GM03348 (cell line): ENCODE results near the gene CD8A.
"Not testable (repeated sequence)": the region's sequence is repeated elsewhere in the genome, so short reads cannot be mapped to it uniquely, and the experiment has no call there.

ENCODE experiments used
- DNase-seq: peaks from one replicate; pipeline ENCODE4 v3.0.0; 2012; ENCODE audit warnings: low spot score

The CD8A gene

DNA sequence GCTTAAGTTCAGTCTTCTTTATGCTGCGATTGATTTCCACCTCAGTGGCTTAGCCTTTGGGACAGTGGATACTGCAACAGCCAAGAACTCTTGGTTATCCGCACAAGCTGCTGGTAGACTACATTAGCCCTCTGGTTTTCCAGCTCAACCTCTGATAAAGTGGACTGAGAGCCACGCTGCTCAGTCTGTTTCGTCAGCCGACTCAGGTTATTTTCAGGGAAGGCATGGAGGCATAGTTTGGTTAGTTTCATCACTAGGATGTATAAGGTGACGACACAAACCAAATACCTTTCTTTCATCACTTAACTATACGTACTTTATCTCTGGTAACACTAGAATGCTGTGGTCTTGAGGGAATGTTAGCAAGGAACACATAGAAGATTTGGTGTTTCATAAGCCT, 14.2 kb downstream of the CD8A start:
- DNase-seq, result no peak

DNA sequence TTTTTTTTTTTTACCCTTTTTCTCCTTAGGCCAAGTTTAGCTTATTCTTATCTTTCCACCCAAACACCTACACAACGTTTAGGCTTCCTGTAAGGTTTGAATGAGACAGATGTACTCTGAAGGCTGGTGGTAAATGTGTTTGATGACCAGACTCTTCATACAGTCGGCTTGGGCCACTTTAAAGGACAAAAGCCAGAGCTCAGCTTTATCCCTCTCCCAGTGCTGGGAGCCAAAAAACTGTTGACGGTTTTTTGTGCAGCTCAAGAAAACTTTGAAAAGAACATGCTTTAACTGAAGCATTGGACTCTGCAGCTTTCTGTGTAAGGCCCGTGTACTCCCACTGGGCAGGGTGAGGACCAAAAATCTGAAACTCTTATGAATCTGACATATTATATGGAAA, 15.4 kb downstream of the CD8A start:
- no peak for DNase-seq

DNA sequence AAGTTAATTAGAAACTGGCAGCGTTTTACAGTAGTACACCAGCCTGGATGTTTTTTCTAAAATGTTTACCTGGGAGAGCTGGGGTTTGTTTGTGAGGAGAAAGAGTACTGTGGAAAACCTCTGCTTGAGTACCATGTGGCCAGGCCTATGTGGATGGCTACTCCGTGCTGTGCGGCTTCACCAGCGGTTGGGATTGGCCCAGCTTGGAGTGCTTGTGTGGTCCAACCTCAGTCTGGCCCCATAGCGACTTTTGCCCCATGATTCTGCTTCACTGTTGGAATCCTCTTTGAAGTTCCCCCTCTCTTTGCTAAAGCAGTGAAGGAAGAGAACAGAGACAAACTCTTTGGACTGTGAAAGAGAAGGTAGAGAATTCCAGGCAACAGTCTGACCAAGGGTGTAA, 15.9 kb downstream of the CD8A start:
- DNase-seq, result no peak

DNA sequence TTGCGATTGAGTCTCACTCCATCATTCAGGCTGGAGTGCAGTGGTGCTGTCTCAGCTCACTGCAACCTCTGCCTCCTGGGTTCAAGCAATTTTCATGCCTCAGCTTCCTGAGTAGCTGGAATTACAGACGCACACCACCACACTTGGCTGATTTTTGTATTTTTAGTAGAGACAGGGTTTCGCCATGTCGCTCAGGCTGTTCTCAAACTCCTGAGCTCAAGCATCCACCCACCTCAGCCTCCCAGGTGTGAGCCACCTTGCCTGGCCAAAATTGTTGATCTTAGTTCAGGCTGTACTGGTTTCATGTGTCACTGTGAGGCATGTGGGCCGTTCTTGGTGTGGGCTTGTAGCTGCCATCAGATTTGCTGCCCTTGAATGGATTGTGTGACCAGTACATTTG, 18.1 kb downstream of the CD8A start:
- DNase-seq, result no peak

DNA sequence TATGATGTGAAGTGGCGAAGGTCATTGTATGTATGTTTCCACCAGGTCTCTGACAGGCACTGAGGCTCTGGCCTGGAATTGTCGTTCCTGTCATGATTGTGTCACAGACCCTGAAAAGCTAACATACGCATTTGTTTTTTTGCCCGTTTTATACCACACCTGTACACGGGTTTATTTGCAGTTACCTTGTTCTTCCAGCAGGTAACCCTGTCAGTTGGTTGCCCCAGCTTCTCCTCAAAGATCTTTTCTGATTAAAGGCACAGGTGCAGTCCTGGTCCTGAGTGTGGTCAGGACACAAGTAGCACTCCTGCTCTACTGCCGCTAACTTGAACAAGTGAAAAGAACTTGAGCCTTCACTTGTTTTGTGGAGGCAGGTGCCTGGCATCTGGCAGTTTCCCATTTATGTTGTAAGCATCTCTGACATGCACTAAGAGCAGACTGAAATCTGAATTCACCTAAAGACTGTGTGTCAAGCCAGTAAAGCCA, 19.9 kb downstream of the CD8A start:
- DNase-seq, result no peak

DNA sequence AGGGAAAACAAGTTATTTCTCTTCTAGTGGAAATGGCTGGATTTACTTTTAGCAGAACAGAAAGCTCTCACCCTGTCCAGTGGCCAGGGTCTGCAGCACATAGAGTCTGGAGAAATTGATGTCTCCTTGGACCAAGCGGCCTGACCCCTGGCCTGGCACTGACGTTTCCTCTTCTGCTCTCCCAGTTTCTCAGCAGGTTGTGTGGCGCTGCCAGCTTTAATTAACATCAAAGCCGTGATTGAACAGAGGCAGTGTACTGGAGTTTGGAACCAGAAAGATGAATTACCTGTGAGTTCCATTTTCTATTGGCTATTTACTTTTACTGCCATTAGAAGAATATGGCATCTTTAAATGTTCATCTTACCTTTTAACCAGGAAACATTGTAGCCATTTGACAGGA, 20.9 kb downstream of the CD8A start:
- DNase-seq, result no peak

DNA sequence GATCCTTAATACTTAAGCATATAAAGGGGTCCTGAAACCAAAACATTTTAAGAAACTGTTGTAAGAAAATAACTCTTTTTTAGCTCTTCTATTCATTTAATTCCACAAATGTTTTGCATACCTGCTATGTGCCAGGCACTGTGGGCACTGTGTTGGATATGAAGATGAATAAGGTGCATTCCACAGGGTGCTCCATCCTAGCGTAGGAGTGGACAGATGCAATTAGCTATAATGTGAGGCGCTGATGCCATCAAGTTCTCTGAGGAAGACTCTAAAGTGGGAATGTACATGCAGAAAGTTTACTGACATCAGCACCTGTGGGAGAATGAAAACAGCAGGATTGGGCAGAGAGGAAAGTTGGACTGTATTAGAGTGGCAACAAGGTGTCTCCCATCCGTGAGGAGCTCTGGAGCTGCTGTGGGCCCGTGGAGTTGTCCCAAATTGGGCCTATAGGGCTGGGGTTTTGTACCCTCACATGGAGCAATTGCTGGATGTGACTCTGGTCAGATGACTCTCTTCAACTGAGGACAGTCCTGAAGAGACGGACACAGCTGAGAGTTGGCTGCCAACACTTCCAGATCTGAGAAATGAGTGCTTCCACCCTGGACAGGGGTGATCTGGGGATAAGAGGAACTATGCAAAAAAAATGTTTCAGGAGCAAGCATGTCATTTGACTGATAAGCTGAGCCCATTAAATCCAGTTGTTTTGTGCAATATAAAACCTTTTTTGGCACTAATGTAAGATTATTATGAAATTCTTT, 22.3 kb downstream of the CD8A start:
- DNase-seq, result no peak

DNA sequence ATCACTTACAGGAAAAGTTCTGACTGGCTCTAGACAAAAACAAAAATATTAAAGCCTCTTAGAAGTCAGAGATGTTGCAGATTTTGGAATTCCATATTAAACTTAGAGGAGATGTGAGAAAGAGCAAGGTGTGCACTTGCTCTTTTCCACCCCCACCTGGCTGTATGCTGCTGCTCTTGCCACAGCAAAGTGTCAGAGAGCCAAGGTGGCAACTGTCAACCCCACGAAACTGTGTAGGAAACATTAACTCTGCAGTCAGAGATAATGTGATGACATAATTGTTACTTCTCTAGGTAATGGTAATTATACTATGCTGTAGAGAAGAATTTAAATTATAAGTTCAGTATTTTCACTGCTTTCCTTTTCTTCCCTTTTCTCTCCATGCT, 25.4 kb downstream of the CD8A start:
- DNase-seq, result no peak

DNA sequence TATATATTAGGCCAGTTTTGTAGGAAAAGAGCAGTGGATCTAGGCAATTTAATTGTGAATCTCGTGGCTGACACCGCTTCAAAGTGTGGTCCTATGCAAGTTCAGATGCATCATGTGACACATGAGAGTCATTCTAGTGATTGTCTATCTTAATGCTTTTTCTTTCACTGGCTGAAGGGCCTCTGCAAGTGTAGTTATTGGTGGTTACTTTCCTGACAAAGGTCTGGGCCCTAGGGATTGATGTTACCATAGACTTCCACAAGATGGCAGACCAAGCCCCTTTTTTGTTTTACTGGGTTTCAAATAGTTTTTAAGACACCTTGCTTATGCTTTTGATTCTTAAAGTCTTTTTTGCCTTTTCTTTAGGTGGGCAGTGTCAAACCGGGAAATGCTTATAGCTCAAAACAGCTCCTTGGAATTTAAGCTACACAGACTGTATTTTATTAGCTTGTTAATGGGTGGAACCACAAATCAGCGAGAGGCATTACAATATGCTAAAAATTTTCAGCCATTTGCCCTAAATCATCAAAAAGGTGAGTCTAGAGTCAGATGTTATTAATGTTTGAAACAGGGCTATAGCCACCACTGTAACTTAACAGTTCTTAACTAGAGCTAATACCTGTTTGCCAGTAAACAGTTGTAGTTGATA, 25.9 kb downstream of the CD8A start:
- DNase-seq, result peak; percentile 72

DNA sequence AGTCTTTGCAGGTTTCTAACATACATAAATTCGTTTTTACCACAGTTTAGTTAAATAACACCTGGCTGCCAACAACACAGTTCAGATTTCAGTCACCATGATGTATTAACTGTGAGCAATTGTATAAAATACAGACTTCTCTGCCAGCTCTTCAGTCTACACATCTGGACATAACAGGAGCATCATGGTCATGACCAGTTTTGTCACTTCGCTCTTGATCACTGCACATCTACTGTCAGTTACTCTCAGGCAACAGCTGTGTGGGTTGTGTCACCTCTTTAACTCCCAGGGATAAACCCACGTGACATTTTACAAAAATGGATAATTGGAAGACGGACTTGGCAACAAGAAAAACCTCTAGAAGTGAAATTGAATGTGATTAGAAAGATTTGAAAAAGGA, 30.3 kb downstream of the CD8A start:
- no peak for DNase-seq

DNA sequence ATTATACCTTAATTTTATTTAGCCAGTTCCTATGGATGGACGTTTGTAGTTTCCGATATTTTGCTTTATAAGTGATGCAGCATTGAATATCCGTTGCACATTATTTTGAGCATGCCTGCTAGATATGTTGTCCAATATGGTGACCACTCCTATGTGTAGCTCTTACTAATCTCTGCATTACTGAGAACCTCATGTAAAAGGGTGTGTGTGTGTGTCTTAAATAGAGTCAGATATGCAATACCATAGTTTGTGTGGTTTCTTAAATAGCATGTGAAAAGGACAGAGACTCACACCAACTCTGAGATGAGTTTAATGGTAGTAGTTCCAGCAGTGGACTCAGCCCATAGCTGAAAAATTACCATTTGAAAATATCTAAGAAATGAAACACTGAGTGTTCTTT, 32.3 kb downstream of the CD8A start:
- DNase-seq, result no peak

DNA sequence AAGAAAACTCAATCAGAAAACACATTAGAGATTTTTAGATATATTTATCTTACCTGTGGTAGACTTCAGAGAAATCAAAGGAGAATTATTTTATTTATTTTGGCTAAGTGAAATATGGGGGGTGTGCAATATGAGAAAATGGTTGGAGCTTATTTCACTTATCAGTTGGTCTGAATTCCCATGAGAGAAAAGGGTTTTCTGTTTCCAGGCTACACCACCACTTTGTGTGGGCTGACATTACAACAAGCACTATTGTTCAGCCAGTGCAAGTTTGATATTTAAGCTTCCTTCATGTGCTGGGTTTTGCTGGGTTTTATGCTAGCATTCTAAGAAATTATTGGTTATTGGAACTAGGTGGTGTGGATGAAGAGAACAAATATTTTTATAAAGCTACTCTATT, 37.1 kb downstream of the CD8A start:
- DNase-seq, result no peak

DNA sequence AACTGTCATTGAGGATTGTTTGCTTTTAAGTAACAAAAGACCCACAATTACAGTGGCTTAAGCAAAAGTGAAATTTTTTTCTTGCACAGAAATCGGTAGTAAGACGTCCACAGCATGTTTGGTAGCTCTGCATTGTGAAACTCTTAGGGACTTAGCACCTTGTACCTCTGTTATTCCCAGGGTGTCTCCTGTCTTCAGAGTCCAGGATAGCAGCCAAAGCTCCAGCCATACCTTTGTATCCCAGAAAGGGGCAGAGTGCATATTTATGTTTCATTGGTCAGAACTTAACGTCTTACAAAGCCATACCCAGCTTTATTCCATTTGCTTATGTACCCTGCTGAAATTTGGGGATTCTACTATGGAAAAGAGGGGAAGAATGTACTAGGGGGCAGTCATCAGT, 37.8 kb downstream of the CD8A start:
- DNase-seq, result no peak

DNA sequence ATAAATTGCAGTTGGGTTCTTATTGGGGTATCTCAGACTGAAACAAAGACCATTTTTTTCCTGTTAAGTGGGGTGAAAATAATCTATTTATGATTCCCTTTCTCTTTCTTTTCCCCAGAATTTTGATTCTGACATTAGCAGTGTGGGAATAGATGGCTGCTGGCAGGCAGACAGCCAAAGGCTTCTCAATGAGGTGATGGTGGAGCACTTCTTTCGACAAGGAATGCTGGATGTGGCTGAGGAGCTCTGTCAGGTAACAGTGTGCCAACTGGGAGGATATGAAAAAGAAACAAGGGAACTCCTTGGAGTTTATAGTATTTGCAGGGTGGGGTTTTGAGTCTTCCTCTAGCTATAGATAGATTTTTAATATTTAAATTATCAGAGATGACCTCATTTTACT, 38.9 kb downstream of the CD8A start:
- DNase-seq, result no peak

DNA sequence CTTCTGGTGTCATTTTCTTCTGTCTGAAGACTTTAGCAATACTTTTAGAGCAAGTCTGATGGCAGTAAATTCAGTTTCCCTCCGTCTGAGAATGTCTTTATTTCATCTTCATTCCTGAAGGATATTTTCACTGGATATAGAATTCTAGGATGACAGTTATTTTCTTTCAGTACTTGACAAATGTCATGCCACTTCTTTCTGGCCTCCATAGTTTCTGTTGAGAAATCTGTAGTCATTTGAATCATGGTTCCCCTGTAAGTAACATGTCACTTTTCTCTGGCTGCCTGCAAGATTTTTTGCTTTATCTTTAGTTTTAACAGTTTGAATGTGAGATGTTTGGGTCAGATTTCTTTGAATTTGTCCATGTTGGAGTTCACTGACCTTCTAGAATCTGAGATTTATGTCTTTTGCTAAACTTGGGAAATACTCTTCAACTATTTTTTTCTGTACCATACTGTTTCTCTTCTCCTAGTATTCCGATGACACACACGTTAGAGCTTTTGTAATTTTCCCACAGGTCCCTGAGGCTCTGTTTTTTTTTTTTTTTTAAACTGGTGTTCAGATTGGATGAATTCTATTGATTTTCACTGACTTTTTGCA, 40.4 kb downstream of the CD8A start:
- no peak for DNase-seq

DNA sequence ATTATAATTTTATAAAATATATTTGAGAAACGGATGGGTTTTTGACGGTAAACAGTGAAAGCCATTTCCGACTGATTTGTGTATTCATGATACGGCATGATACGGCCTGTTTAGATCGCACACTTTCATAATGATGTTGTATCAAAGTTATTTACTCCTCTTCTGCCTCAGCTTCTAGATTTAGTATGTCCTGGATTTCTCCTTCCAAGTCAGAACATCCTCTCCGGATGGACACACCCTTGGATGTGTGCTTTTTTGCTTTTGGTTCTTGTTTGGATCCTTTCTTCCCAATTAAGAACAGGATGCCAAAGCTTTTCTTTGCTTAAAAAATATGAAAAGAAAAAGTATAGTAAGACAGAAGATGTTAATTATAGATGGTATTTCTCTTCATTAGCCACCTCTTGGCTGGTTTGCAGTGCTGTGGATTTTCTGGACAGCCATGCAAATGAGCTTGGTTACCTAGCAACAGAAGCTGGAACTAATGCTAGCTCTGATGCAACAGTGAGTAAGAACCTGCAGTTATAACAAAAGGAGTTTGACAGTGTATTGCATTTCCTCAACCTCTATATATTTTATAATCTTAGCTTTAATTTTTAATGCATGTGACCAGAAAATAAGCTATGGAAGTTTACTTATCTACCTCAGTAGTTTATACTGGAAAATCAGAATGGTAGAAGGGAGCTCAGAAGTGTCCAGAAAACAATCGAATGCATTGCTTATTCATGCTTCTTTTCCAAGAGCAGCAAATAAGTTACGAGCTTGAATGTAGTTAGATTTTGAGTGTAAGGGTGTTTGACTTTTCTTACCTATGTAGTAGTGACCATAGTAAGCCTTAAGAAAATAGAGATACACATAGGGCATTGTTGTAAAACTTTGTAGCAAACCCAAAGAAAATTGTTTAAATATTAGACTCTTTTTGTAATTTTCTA, 42.7 kb downstream of the CD8A start:
- DNase-seq, result peak; percentile 76

DNA sequence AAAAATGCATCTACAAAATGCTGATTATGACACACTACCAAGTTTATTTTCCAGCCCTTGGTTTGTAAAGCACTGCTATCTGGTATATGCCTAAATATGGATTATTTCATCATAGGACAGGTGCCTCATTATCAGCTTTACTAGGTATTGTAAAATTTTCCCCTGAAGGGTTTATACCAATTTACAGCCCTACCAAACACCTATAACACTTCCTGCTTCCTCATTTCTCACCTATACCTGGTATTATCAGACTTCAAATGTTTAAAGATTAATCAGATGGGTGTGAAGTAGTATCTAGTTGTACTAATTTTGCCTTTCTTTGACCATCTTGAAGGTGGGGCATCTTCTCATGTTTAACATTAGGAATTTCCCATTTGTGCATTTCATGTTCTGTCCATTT, 43.8 kb downstream of the CD8A start:
- no peak for DNase-seq

DNA sequence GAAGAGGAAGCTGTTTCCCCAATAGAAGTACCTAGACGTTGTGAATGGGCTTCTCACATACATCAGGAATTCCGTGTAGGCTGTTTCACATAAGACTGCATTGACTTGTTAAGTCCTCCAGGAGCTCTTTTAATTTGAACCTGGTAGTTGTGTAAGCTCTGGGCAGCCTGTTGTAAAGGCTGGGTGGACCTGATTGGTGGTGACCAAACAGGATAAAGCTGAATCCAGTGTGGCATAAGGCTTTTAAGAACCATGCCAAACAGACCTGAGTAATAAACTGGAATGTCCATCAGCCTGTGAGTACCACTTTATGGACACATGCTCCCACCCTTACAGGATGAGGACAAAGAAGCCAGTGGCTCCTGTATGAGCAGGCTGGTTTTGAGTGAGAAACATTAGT, 46.6 kb downstream of the CD8A start:
- DNase-seq, result no peak

DNA sequence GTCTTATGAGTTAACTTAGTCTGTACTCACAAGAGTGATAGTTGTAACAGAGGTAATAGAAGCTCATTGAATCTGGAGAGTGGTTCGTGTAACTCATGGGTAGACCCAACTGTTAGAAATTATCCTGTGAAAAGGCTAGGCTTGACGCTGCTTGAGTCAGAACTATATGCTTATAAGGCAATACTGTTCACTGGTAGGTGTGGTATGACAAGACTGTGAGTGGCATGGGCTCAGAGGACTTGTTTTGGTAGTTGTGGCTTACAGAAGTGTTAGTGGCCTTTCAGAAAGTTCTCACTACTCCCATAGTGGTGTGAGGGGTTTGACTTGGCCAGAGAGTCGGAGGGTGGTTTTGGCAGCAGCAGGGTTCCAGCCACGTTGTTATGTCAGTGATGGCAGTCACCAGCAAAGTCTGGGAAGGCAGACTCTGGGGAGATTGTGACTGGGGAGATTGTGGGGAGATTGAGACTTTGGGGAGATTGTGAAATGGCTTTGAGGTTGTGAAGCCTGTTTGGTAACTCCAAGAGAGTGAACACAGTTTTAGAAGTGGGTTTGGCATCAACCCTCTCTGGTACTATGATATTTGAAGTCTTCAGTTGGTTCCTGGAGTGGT, 48.7 kb downstream of the CD8A start:
- DNase-seq, result not testable (repeated sequence)

DNA sequence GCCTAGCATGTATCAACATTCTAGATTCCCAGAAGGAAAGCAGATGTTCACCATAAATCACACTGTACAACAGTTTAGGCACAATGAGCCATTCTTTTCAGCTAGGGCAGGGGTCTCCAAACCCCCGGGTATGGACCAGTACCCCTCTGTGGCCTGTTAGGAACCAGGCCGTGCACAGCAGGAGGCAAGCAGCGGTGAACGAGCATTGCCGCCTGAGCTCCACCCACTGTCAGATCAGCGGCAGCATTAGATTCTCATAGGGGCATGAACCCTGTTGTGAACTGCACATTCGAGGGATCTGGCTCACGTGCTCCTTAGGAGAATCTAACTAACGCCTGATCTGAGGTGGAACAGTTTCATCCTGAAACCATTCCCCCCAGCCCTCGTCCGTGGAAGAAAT, 50.8 kb downstream of the CD8A start:
- not testable (repeated sequence) for DNase-seq

DNA sequence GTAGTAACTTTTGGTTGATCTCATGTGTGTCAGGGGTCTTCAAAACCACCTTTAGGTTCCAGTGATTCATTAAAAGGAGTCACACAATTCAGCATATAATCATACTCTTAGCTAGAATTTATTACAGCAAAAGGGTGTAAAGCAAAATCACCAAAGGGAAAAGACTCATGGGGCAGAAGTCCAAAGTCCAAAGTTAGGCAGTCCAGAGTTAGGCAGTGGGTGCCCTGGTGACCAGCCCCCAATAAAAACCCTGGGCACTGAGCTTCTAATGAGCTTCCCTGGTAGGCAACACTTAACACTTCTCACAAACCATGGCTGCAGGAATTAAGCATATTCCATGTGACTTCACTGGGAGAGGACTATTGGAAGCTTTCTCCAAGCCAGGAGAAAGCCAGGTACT, 51.2 kb downstream of the CD8A start:
- DNase-seq, result not testable (repeated sequence)

DNA sequence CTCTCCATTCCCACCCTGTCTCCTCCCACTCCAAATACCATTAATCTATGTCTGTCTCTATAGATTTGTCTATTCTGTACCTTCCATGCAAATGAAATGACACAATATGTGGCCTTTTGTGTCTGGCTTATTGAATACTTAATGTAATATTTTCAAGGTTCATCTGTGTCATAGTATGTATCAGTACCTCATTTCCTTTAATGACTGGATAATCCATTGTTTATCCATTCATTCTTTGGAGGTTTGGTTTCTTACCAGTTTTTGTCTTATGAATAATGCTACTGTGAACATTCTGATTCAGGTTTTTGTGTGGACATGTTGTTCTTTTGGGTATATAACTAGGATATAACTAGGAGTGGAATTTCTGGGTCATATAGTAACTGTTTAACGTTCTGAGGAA, 55.8 kb downstream of the CD8A start:
- not testable (repeated sequence) for DNase-seq
